Measurements from ENCODE around the gene ARHGAP44.

DNA sequence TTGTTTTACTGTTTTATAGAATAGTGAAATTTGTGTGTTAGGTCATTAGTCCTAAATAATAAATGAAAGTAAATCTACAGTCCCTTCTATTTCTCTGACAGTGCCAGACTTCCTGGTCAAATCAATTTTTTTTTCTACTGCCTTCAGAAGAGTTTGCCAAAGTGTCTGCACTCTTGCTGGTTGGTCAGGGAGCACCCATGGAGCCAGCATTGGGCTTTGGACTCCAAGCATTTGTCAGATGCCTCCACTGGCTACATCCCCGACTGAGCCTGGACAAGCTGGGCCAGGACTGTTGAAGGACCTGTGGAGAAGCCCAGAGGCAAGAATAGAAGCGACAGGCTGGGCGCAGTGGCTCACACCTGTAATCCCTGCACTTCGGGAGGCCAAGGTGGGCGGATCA, 174.9 kb downstream of the ARHGAP44 start:
- TF ChIP-seq, protein P1, sequence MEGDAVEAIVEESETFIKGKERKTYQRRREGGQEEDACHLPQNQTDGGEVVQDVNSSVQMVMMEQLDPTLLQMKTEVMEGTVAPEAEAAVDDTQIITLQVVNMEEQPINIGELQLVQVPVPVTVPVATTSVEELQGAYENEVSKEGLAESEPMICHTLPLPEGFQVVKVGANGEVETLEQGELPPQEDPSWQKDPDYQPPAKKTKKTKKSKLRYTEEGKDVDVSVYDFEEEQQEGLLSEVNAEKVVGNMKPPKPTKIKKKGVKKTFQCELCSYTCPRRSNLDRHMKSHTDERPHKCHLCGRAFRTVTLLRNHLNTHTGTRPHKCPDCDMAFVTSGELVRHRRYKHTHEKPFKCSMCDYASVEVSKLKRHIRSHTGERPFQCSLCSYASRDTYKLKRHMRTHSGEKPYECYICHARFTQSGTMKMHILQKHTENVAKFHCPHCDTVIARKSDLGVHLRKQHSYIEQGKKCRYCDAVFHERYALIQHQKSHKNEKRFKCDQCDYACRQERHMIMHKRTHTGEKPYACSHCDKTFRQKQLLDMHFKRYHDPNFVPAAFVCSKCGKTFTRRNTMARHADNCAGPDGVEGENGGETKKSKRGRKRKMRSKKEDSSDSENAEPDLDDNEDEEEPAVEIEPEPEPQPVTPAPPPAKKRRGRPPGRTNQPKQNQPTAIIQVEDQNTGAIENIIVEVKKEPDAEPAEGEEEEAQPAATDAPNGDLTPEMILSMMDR (IDR thresholded peaks at IDR 0.05; ENCODE audit: borderline replicate concordance, extremely low read depth, low read length, poor library complexity, severe bottlenecking), result no peak
- TF ChIP-seq EZH2 (IDR thresholded peaks at IDR 0.05; ENCODE audit: borderline replicate concordance, low read depth, low read length, severe bottlenecking), result no peak
